ENCODE results near the gene HPCAL1.

The HPCAL1 gene

GRCh38 chr2:10460366-10460796 is 157.7 kb downstream of the HPCAL1 start:
- H3K27me3 ChIP-seq (ENCODE audit: control insufficient read depth, insufficient read depth, low read length) = no peaks in the 10 kb centered on the region
- no peaks in the 10 kb centered on the region for H3K36me3 ChIP-seq (ENCODE audit: control insufficient read depth, low read depth, low read length)
- no peaks in the 10 kb centered on the region for H3K4me1 ChIP-seq (ENCODE audit: control insufficient read depth, low read depth, low read length)
- H3K27ac ChIP-seq (ENCODE audit: low read length) = no peak overlapping the region
- no peak overlapping the region for H3K9ac ChIP-seq (ENCODE audit: low read length)
- no peaks in the 10 kb centered on the region for H3K9me3 ChIP-seq (ENCODE audit: control insufficient read depth, low read depth, low read length)
- H3K4me3 ChIP-seq (ENCODE audit: low read length) = no peak overlapping the region

GRCh38 chr2:10462178-10463083 is 159.7 kb downstream of the HPCAL1 start:
- no peak overlapping the region for H3K27ac ChIP-seq (ENCODE audit: low read length)
- no peaks in the 10 kb centered on the region for H3K27me3 ChIP-seq (ENCODE audit: control insufficient read depth, insufficient read depth, low read length)
- no peak overlapping the region for H3K9ac ChIP-seq (ENCODE audit: low read length)
- H3K9me3 ChIP-seq (ENCODE audit: control insufficient read depth, low read depth, low read length) = no peaks in the 10 kb centered on the region
- no peaks in the 10 kb centered on the region for H3K4me1 ChIP-seq (ENCODE audit: control insufficient read depth, low read depth, low read length)
- no peak overlapping the region for H3K4me3 ChIP-seq (ENCODE audit: low read length)
- H3K36me3 ChIP-seq (ENCODE audit: control insufficient read depth, low read depth, low read length) = no peaks in the 10 kb centered on the region

GRCh38 chr2:10465910-10466309 is 163.2 kb downstream of the HPCAL1 start:
- Histone ChIP-seq H3K9me3 (ENCODE audit: control insufficient read depth, low read depth, low read length) (no peaks in the 10 kb centered on the region), H3K27ac (ENCODE audit: low read length) (no peak overlapping the region), H3K27me3 (ENCODE audit: control insufficient read depth, insufficient read depth, low read length) (no peaks in the 10 kb centered on the region), H3K9ac (ENCODE audit: low read length) (no peak overlapping the region), H3K36me3 (ENCODE audit: control insufficient read depth, low read depth, low read length) (no peaks in the 10 kb centered on the region), H3K4me3 (ENCODE audit: low read length) (no peak overlapping the region), H3K4me1 (ENCODE audit: control insufficient read depth, low read depth, low read length) (no peaks in the 10 kb centered on the region)

- no peaks in the 10 kb centered on the region for H3K36me3 ChIP-seq (ENCODE audit: control insufficient read depth, low read depth, low read length)
- no peak overlapping the region for H3K9ac ChIP-seq (ENCODE audit: low read length)
- H3K27me3 ChIP-seq (ENCODE audit: control insufficient read depth, insufficient read depth, low read length) = no peaks in the 10 kb centered on the region
- no peaks in the 10 kb centered on the region for H3K4me1 ChIP-seq (ENCODE audit: control insufficient read depth, low read depth, low read length)
- no peak overlapping the region for H3K27ac ChIP-seq (ENCODE audit: low read length)
- no peaks in the 10 kb centered on the region for H3K9me3 ChIP-seq (ENCODE audit: control insufficient read depth, low read depth, low read length)
- no peak overlapping the region for H3K4me3 ChIP-seq (ENCODE audit: low read length)
Observed at GRCh38 chr2:10466801-10467200, 164.1 kb downstream of the HPCAL1 start.

- Histone ChIP-seq H3K9ac (ENCODE audit: low read length) (no peak overlapping the region), H3K27ac (ENCODE audit: low read length) (no peak overlapping the region), H3K27me3 (ENCODE audit: control insufficient read depth, insufficient read depth, low read length) (no peaks in the 10 kb centered on the region), H3K9me3 (ENCODE audit: control insufficient read depth, low read depth, low read length) (no peaks in the 10 kb centered on the region), H3K4me3 (ENCODE audit: low read length) (no peak overlapping the region), H3K4me1 (ENCODE audit: control insufficient read depth, low read depth, low read length) (no peaks in the 10 kb centered on the region), H3K36me3 (ENCODE audit: control insufficient read depth, low read depth, low read length) (no peaks in the 10 kb centered on the region)
Observed at GRCh38 chr2:10467401-10467800, 164.7 kb downstream of the HPCAL1 start.

GRCh38 chr2:10469301-10469700 is 166.6 kb downstream of the HPCAL1 start:
- no peak overlapping the region for H3K4me3 ChIP-seq (ENCODE audit: low read length)
- no peaks in the 10 kb centered on the region for H3K36me3 ChIP-seq (ENCODE audit: control insufficient read depth, low read depth, low read length)
- H3K27me3 ChIP-seq (ENCODE audit: control insufficient read depth, insufficient read depth, low read length) = no peaks in the 10 kb centered on the region
- no peaks in the 10 kb centered on the region for H3K4me1 ChIP-seq (ENCODE audit: control insufficient read depth, low read depth, low read length)
- no peak overlapping the region for H3K27ac ChIP-seq (ENCODE audit: low read length)
- no peak overlapping the region for H3K9ac ChIP-seq (ENCODE audit: low read length)
- H3K9me3 ChIP-seq (ENCODE audit: control insufficient read depth, low read depth, low read length) = no peaks in the 10 kb centered on the region

- Histone ChIP-seq H3K9ac (ENCODE audit: low read length) (no peak overlapping the region), H3K27me3 (ENCODE audit: control insufficient read depth, insufficient read depth, low read length) (no peaks in the 10 kb centered on the region), H3K27ac (ENCODE audit: low read length) (no peak overlapping the region), H3K36me3 (ENCODE audit: control insufficient read depth, low read depth, low read length) (no peaks in the 10 kb centered on the region), H3K4me3 (ENCODE audit: low read length) (no peak overlapping the region), H3K4me1 (ENCODE audit: control insufficient read depth, low read depth, low read length) (no peaks in the 10 kb centered on the region), H3K9me3 (ENCODE audit: control insufficient read depth, low read depth, low read length) (no peaks in the 10 kb centered on the region)
Observed at GRCh38 chr2:10469955-10470608, 167.4 kb downstream of the HPCAL1 start.

GRCh38 chr2:10471046-10471571 is 168.4 kb downstream of the HPCAL1 start:
- H3K27ac ChIP-seq (ENCODE audit: low read length) = no peak overlapping the region
- no peaks in the 10 kb centered on the region for H3K27me3 ChIP-seq (ENCODE audit: control insufficient read depth, insufficient read depth, low read length)
- H3K36me3 ChIP-seq (ENCODE audit: control insufficient read depth, low read depth, low read length) = no peaks in the 10 kb centered on the region
- no peak overlapping the region for H3K9ac ChIP-seq (ENCODE audit: low read length)
- no peaks in the 10 kb centered on the region for H3K9me3 ChIP-seq (ENCODE audit: control insufficient read depth, low read depth, low read length)
- H3K4me1 ChIP-seq (ENCODE audit: control insufficient read depth, low read depth, low read length) = no peaks in the 10 kb centered on the region
- H3K4me3 ChIP-seq (ENCODE audit: low read length) = no peak overlapping the region

- no peaks in the 10 kb centered on the region for H3K27me3 ChIP-seq (ENCODE audit: control insufficient read depth, insufficient read depth, low read length)
Observed at GRCh38 chr2:10471955-10472354, 169.3 kb downstream of the HPCAL1 start.

GRCh38 chr2:10473121-10473756 is 170.5 kb downstream of the HPCAL1 start:
- Histone ChIP-seq H3K36me3 (ENCODE audit: control insufficient read depth, low read depth, low read length) (no peaks in the 10 kb centered on the region), H3K4me1 (ENCODE audit: control insufficient read depth, low read depth, low read length) (peaks cover 9% of the 10 kb centered on the region), H3K27ac (ENCODE audit: low read length) (no peak overlapping the region), H3K27me3 (ENCODE audit: control insufficient read depth, insufficient read depth, low read length) (no peaks in the 10 kb centered on the region), H3K9me3 (ENCODE audit: control insufficient read depth, low read depth, low read length) (no peaks in the 10 kb centered on the region), H3K9ac (ENCODE audit: low read length) (no peak overlapping the region), H3K4me3 (ENCODE audit: low read length) (no peak overlapping the region)

More at GRCh38 chr2:10471955-10472354, 169.3 kb downstream of the HPCAL1 start:
- Histone ChIP-seq H3K27ac (ENCODE audit: low read length) (no peak overlapping the region), H3K9ac (ENCODE audit: low read length) (no peak overlapping the region), H3K9me3 (ENCODE audit: control insufficient read depth, low read depth, low read length) (no peaks in the 10 kb centered on the region), H3K36me3 (ENCODE audit: control insufficient read depth, low read depth, low read length) (no peaks in the 10 kb centered on the region), H3K4me3 (ENCODE audit: low read length) (no peak overlapping the region), H3K4me1 (ENCODE audit: control insufficient read depth, low read depth, low read length) (no peaks in the 10 kb centered on the region)

GRCh38 chr2:10475221-10475722 is 172.6 kb downstream of the HPCAL1 start:
- Histone ChIP-seq H3K4me1 (ENCODE audit: control insufficient read depth, low read depth, low read length) (peaks cover 9% of the 10 kb centered on the region), H3K9ac (ENCODE audit: low read length) (no peak overlapping the region), H3K27me3 (ENCODE audit: control insufficient read depth, insufficient read depth, low read length) (no peaks in the 10 kb centered on the region), H3K27ac (ENCODE audit: low read length) (no peak overlapping the region), H3K9me3 (ENCODE audit: control insufficient read depth, low read depth, low read length) (no peaks in the 10 kb centered on the region), H3K4me3 (ENCODE audit: low read length) (no peak overlapping the region), H3K36me3 (ENCODE audit: control insufficient read depth, low read depth, low read length) (no peaks in the 10 kb centered on the region)
